HG03342 (cell line): ENCODE measurements around the gene DHRS3.

ENCODE experiments used
- ATAC-seq: cut with Tn5 transposase; IDR thresholded peaks from one replicate; pipeline ENCODE4 v1.9.1; 2021; ENCODE audit warnings: mild to moderate bottlenecking, moderate library complexity; ENCODE audit not compliant: unreplicated experiment

Gene DHRS3

DNA sequence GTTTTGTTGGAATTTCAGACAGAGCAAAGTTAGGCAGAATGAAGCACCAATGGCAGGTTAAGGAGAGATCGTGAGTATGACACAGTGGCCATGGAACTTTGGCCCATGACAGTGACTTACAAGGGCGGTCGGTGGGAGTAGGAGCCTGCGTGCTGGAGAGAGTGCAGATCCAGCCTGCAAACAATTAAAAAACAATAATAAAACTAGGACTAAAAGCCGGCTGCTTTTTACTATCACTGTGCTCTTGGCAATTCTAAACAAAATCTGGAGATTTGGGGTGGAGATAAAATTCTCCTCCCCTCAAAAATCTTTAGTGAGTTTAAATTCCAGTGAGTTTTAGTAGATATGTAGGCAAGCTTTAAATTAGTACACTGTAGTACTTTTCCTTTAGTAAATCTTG, 96.9 kb downstream of the DHRS3 start:
- ATAC-seq, result no peak

DNA sequence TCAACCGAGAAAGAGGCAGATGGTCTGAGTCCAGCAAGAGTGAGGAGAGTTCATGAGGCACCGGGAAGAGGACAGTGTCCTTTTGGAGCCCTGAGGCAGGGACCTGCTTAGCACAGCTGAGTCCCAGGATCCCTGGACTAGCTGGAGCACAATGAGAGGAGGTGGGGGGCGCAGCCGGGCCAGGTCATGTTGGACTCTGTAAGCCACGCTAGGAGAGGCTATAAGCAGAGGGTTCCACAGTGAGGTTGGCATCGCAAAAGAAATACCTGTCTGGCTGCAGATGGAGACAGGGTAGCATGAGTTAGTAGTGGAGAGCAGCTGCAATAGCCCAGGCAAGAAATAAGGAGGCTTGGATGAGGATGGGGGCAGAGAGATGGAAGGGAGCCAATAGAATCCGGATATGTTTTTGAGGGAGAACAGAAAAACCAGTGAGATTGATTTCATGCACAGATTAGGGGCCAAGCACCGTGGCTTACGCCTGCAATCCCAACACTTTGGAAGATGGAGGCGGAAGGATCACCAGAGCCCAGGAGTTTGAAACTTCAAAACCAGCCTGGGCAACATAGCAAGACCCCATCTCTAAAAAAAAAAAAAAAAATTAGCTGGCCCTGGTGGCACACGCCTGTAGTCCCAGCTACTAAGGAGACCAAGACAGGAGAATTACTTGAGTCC, 98.2 kb downstream of the DHRS3 start:
- ATAC-seq, result no peak

DNA sequence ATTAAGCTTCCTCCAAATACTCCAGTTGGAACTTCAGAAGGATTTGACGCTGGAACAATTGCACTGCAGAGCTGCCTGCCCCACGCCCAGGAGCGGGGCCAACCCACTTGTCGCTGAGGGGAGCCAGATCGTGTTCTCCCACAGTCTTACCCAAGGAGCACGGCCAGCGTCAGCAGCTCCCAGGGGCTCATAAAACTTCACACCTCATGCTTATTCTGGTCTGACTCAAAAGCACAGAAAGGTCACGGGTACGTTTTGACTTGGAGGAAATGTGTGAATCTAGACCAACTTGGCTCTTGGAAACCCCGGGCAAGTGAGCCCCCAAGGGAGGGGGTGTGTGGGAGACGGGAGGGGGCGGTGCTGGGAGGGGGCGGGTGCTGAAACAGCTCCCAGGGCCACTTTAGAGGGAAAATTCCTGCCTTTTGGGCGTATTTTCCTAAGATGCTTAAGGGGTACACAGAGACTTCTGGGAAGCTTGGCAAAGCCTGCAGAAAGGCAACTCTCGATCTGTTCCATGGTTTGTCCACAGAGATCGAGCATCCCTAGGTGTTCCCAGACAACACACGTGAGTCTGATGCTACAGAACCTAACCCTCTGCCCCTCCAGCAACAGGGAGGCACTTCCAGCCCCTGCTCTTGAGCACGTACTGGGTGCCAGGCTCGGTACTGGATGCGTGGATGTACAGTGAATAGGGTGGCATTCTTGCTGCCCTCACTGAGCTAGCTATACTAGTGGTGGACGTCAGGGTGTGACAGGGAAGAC, 98.9 kb downstream of the DHRS3 start:
- ATAC-seq, result no peak
